K562 (cell line): Measurements from ENCODE around the gene HAPSTR1. TPM values are rescaled to one million over a fixed set of nuclear protein-coding genes. Genes with fewer than 3 reads are reported as not detected.

Experiments
- ATAC-seq: fragments of 200-7000 bp; cut with Tn5 transposase; 3 replicates; pipeline ENCODE4 v1.9.1; 2020; ENCODE audit warnings: moderate library complexity
- BruUV-seq: library from RNA; stranded (reverse); fragments of 400-500 nt; replicated peaks from 2 replicates; lab custom pipeline; 2021; lab: Mats Ljungman, UMichigan
- CTCF ChIA-PET: fragments of 300-600 bp; formaldehyde crosslinking; extraction: SDS; loops from one replicate; lab custom pipeline; 2021; ENCODE audit warnings: low intra/inter-chr PET ratio; lab: Yijun Ruan, JAX
- POLR2A ChIA-PET: fragments of 300-600, 350-650 bp; sonication (Branson Sonifier 250); formaldehyde crosslinking; extraction: SDS; loops from one replicate; lab custom pipeline; 2021; ENCODE audit warnings: antibody characterized with exemption, inconsistent platforms; lab: Yijun Ruan, JAX
- DNase-seq, 4 experiments: peaks; one replicate each; pipeline versions ENCODE4 v3.0.0 to v3.0.0-alpha.2; 2011 to 2018; ENCODE audit warnings: low spot score in 3 of 4, mixed read lengths in 3 of 4; ENCODE audit errors: extremely low read depth in 1 of 4
- FAIRE-seq: peaks from 2 replicates; lab custom pipeline; 2011; peaks lifted over from hg19 to GRCh38; lab: Jason Lieb, UNC
- H2AFZ ChIP-seq: 2 replicates; pipeline ENCODE4 v1.6.0; 2011; ENCODE audit warnings: low read depth, low read length, control low read depth, inconsistent platforms
- H3K27ac ChIP-seq: fragments of 200-600 bp; 3 replicates; pipeline ENCODE4 v1.8.0; 2011; ENCODE audit warnings: low read depth, mild to moderate bottlenecking, control low read depth, inconsistent platforms, low read length, moderate library complexity, mixed read lengths; ENCODE audit errors: extremely low read depth
- H3K27me3 ChIP-seq, 2 experiments: fragments of 300-600 bp in 1 of 2; 2 replicates in 1 of 2; 3 replicates in 1 of 2; pipeline versions ENCODE4 v1.6.0 to v1.8.0; 2011; ENCODE audit warnings: inconsistent platforms in 2 of 2, low read length in 2 of 2, mild to moderate bottlenecking in 1 of 2, mixed read lengths in 1 of 2, moderate library complexity in 1 of 2; ENCODE audit not compliant: control insufficient read depth in 2 of 2, insufficient read depth in 2 of 2
- H3K36me3 ChIP-seq: fragments of 300-600 bp; 3 replicates; pipeline ENCODE4 v1.8.0; 2011; ENCODE audit warnings: mild to moderate bottlenecking, low read length, inconsistent platforms; ENCODE audit not compliant: control insufficient read depth, insufficient read depth
- H3K4me1 ChIP-seq, 2 experiments: fragments of 200-600 bp in 1 of 2; replicated peaks in 1 of 2; 2 replicates in 1 of 2; 3 replicates in 1 of 2; pipeline versions ENCODE4 v1.5.1 to v1.8.0; 2011; ENCODE audit warnings: inconsistent platforms in 2 of 2, low read length in 2 of 2, mild to moderate bottlenecking in 1 of 2, mixed read lengths in 1 of 2, moderate library complexity in 1 of 2; ENCODE audit not compliant: control insufficient read depth in 2 of 2, insufficient read depth in 2 of 2
- H3K4me2 ChIP-seq: 2 replicates; pipeline ENCODE4 v1.6.1; 2011; ENCODE audit warnings: low read length, control low read depth, inconsistent platforms, mixed read lengths; ENCODE audit not compliant: insufficient read depth
- H3K4me3 ChIP-seq: fragments of 200-600 bp; sonication (generic), shearing (Covaris generic); 2 replicates; pipeline ENCODE4 v1.5.1; 2016; ENCODE audit warnings: control low read depth, inconsistent platforms
- H3K79me2 ChIP-seq: fragments of 200-600 bp; 3 replicates; pipeline ENCODE4 v1.8.0; 2011; ENCODE audit warnings: low read length, inconsistent platforms; ENCODE audit not compliant: control insufficient read depth, insufficient read depth
- H3K9ac ChIP-seq, 2 experiments: 2 replicates each; pipeline versions ENCODE4 v1.6.0 to v1.6.1; 2011; ENCODE audit warnings: low read depth in 2 of 2, low read length in 2 of 2, control low read depth in 1 of 2, inconsistent platforms in 1 of 2, mild to moderate bottlenecking in 1 of 2, mixed read lengths in 1 of 2; ENCODE audit not compliant: insufficient read depth in 1 of 2
- H3K9me1 ChIP-seq: one replicate; pipeline ENCODE4 v1.6.0; 2011; ENCODE audit warnings: inconsistent platforms, mild to moderate bottlenecking, low read length, moderate library complexity; ENCODE audit not compliant: control insufficient read depth, insufficient read depth
- H3K9me3 ChIP-seq: replicated peaks from 2 replicates; pipeline ENCODE4 v1.5.1; 2011; ENCODE audit warnings: low read depth, low read length, inconsistent platforms; ENCODE audit not compliant: control insufficient read depth, insufficient read depth
- H4K20me1 ChIP-seq: replicated peaks from 2 replicates; pipeline ENCODE4 v1.6.1; 2011; ENCODE audit warnings: low read length, inconsistent platforms, mixed read lengths; ENCODE audit not compliant: control insufficient read depth, insufficient read depth
- BRCA1 ChIP-seq, 2 experiments: fragments of 450-650 bp in 1 of 2; sonication (generic) in 1 of 2; formaldehyde crosslinking in 1 of 2; IDR thresholded peaks; 2 replicates each; pipeline versions ENCODE4 v1.5.0 to v1.6.1; 2017 to 2020; ENCODE audit warnings: mild to moderate bottlenecking in 1 of 2, missing genetic modification reagents in 1 of 2
- E2F3 ChIP-seq: fragments of 250-450 bp; sonication (Bioruptor Pico); IDR thresholded peaks from 2 replicates; pipeline ENCODE4 v1.4.0; 2020; ENCODE audit warnings: mild to moderate bottlenecking
- MLLT1 ChIP-seq, 2 experiments: fragments of 450-650 bp; IDR thresholded peaks; 2 replicates each; pipeline ENCODE4 v1.6.1; 2016
- MTF1 ChIP-seq: fragments of 250-450 bp; sonication (Bioruptor Pico); IDR thresholded peaks from 2 replicates; pipeline ENCODE4 v1.9.0; 2021; ENCODE audit warnings: moderate library complexity, mild to moderate bottlenecking, inconsistent platforms, borderline replicate concordance
- NR3C1 ChIP-seq: sonication (generic); formaldehyde crosslinking; IDR thresholded peaks from 2 replicates; pipeline ENCODE4 v1.8.1; 2022; ENCODE audit warnings: missing genetic modification reagents
- RBFOX2 ChIP-seq: fragments of 200-400 bp; formaldehyde crosslinking; IDR thresholded peaks from 2 replicates; pipeline ENCODE4 v1.6.1; 2017; ENCODE audit warnings: low read depth, mild to moderate bottlenecking, low read length, moderate library complexity
- TEAD4 ChIP-seq, 2 experiments: sonication (generic) in 1 of 2; formaldehyde crosslinking in 1 of 2; IDR thresholded peaks; 2 replicates each; pipeline versions ENCODE4 v1.6.1 to v1.8.0; 2012 to 2022; ENCODE audit warnings: borderline replicate concordance in 1 of 2, inconsistent platforms in 1 of 2, low read length in 1 of 2, mild to moderate bottlenecking in 1 of 2, missing genetic modification reagents in 1 of 2
- THRAP3 ChIP-seq: fragments of 450-650 bp; IDR thresholded peaks from 2 replicates; pipeline ENCODE4 v1.6.1; 2016; ENCODE audit warnings: mild to moderate bottlenecking, inconsistent platforms, borderline replicate concordance
- ZNF518B ChIP-seq: fragments of 250-450 bp; sonication (Bioruptor Pico); IDR thresholded peaks from 2 replicates; pipeline ENCODE4 v1.5.0; 2021; ENCODE audit warnings: mild to moderate bottlenecking, moderate library complexity
- WGBS: fragments of 100-300 bp; shearing (Covaris generic); methylation state at CpG from one replicate; pipeline ENCODE4 v1.1.6; 2016; ENCODE audit warnings: low coverage, mixed read lengths; ENCODE audit not compliant: insufficient coverage; ENCODE audit errors: missing lambda C conversion rate; 5-methylcytosine and 5-hydroxymethylcytosine counted together
- in situ Hi-C: fragments of 300-500 bp; cut with MboI; formaldehyde crosslinking; loops from 4 replicates; pipeline ENCODE4 v1.15.0; 2018; ENCODE audit warnings: inconsistent platforms, mixed read lengths
- intact Hi-C: fragments of 100-400 bp; cut with micrococcal nuclease; formaldehyde crosslinking; loops from 2 replicates; pipeline ENCODE4 v1.14.2; 2022
- polyA plus RNA-seq, 8 experiments: library from polyadenylated mRNA; depleted of rRNA in 4 of 8; stranded (reverse) in 5 of 8; unstranded in 3 of 8; fragments of >200 nt; fragmentation: Nextera tagmentation in 2 of 8; fragmentation: Illumina TruSeq in 1 of 8; extraction: Ambion mirVana in 2 of 8; extraction: Trizol in 1 of 8; gene quantifications; 2 replicates each; pipeline versions ENCODE4 v1.2.1 to v1.2.3, GENCODE V29; 2011 to 2014; ENCODE audit warnings: inconsistent platforms in 1 of 8, missing spikeins in 1 of 8
- total RNA-seq, 7 experiments: library from RNA; depleted of rRNA in 6 of 7; stranded (reverse); fragments of >200 nt in 6 of 7; fragmentation: Illumina TruSeq in 2 of 7; extraction: Trizol in 2 of 7; gene quantifications; 2 replicates each; pipeline versions ENCODE4 v1.2.1 to v1.2.3, GENCODE V29; 2011 to 2021; ENCODE audit warnings: low replicate concordance in 1 of 7

The HAPSTR1 gene
- total and polyA plus RNA-seq, 9 of the 15 experiments (the other 6 are each of a cell fraction or from before 2014, with no cell fraction given): 10.8 to 67.9 (median 36.5) TPM

GRCh38 chr16:9102379-9102778, 10.9 kb downstream of the HAPSTR1 start (continued):
- TF ChIP-seq MLLT1 (IDR thresholded peaks at IDR 0.05): no peak
- TF ChIP-seq BRCA1 (IDR thresholded peaks at IDR 0.05): no peak
- TF ChIP-seq BRCA1 (CRISPR knock-in tag; IDR thresholded peaks at IDR 0.05): no peak
- TF ChIP-seq E2F3 (CRISPR knock-in tag): no peak

- Histone ChIP-seq H2AFZ (no peak overlapping the region), H3K9me1 (peaks cover 14% of the 10 kb centered on the region), H3K4me1 (peaks cover 5 to 33% of the 10 kb centered on the region in 2 experiments; a peak in 3 of 5 replicates), H3K27me3 (no peaks in the 10 kb centered on the region), H3K9me3 (no peaks in the 10 kb centered on the region), H3K27ac (no peak overlapping the region), H4K20me1 (peaks cover 60% of the 10 kb centered on the region), H3K79me2 (peaks cover 100% of the 10 kb centered on the region), H3K4me3 (no peak overlapping the region), H3K9ac (no peak overlapping the region), H3K36me3 (peaks cover 100% of the 10 kb centered on the region), H3K4me2 (no peak overlapping the region)
- intact Hi-C loops: no loop called here
- CTCF ChIA-PET: no interaction called here
- in situ Hi-C loops: no loop called here
- FAIRE-seq (no peak), ATAC-seq (no peak), DNase-seq (no peak)
- no TSS peak for BruUV-seq
- WGBS: 83% methylated on average over 13 of the region's 13 CpGs
- POLR2A ChIA-PET: interaction anchor here (0.6 to 5.1 kb wide), 10 partner anchors 8 to 504 kb away, joined by 3 to 48 read pairs (median 3); partner anchors contain the start of gene HAPSTR1
- TF ChIP-seq TEAD4 (IDR thresholded peaks at IDR 0.05; ENCODE audit: low read length) (no peak), TEAD4 (CRISPR knock-in tag; IDR thresholded peaks at IDR 0.05; ENCODE audit: borderline replicate concordance) (no peak), ZNF518B (CRISPR knock-in tag) (no peak), MTF1 (CRISPR knock-in tag) (no peak), THRAP3 (peak; percentile 77; the same call in 1 of the 2 replicates), RBFOX2 (peak; percentile 0; the same call in 1 of the 2 replicates), NR3C1 (no peak)
These were observed 11.5 kb downstream of the HAPSTR1 start for GRCh38 chr16:9102943-9103342.
